GM19238 (cell line): Measurements from ENCODE around the gene TMEM150B.
"Not testable (repeated sequence)": the region's sequence is repeated elsewhere in the genome, so short reads cannot be mapped to it uniquely, and the experiment has no call there.

ENCODE experiments used
- DNase-seq: peaks from one replicate; pipeline ENCODE4 v3.0.0; 2011; ENCODE audit warnings: low spot score; ENCODE audit not compliant: insufficient read length

The TMEM150B gene

DNA sequence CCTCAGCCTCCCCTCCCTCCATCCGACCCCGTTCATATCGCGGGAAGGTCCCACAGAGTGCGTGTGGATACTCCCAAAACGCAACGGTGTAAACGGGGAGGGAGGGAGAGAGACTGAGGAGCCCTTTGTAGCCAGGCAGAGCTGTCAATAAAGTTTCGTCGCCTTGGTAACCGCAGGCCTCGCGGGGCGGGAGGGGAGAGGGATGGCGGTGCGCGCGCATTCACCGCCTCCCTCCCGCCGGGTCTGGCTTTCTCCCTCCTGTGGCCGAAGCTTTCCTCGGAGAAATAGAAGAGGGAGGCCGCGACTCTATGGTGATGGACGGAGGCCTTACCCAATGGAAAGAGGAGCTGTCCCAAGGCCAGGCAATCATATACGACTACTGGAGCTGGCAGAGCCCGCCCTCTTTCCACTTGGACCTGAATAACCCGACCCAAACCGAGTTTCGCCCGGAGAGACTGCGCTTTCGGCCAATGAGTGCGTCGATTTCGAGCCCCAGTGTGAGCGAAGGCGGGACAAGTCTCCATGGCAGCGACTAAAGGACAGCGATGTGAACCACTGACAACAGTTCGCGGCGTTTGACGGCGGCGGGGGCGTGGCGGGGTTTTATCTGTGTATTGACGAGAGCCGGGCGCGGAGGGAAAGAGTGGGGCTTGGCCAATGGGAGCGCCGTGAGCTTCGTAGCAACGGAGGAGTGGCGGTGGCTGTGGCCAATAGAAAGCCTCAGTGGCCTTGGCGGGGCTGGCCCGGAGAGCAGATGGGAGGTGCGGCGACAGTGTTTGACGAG lies 14.2 kb upstream of the TMEM150B start, which contains the start of gene KMT5C:
KMT5C (plus strand) TSS at position 772 of the 784 bp plus-strand sequence. CDS start 2,061 bp downstream, outside the sequence.
- DNase-seq = peak; percentile 99

DNA sequence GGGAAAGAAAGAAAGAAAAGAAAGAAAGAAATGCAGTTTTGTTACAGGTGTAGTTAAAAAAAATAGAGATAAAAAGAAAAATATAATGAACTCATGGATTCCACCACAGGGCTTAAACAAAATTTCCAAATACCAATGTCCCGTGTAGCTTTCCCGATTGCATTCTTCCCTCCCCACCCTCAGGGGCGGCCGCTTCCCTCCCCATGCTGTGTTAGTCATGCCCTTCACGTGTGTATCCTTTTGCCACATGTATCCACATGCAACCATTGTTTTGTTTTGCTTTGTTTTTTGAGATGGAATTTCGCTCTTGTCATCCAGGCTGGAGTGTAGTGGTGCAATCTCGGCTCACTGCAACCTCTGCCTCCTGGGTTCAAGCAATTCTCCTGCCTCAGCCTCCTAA lies 11.0 kb upstream of the TMEM150B start:
- no peak for DNase-seq

DNA sequence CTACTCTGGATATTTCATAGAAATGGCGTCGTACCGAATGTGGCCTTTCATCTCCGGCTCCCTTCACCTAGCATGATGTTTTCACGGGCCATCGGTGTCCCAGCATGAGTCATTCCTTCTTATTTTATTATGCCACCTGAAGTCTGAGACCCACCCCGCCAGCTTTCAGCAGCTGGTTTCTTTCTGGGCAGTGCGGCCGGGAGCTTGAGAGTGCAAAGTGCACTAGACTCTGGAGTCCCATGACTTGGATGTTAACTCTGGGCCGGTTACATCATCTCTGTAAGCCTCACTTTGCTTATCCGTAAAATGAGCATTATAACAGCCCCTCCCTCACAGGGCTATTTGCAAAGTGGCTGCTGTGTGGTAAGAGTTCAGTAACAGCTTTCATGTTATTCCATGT lies 8.7 kb upstream of the TMEM150B start:
- DNase-seq = no peak

DNA sequence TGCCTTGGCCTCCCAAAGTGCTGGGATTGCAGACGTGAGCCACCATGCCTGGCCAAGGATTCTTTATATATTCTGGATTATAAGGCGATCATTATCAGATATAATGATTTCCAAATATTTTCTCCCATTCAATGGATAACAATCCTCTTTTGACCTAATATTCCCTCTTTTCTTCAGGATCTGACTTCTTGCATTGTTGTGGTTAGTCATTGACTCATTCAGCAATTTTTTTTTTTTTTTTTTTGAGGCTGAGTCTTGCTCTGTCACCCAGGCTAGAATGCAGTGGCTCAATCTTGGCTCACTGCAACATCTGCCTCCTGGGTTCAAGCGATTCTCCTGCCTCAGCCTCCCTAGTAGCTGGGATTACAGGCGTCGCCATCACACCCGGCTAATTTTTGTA lies 4.7 kb upstream of the TMEM150B start:
- DNase-seq = not testable (repeated sequence)

DNA sequence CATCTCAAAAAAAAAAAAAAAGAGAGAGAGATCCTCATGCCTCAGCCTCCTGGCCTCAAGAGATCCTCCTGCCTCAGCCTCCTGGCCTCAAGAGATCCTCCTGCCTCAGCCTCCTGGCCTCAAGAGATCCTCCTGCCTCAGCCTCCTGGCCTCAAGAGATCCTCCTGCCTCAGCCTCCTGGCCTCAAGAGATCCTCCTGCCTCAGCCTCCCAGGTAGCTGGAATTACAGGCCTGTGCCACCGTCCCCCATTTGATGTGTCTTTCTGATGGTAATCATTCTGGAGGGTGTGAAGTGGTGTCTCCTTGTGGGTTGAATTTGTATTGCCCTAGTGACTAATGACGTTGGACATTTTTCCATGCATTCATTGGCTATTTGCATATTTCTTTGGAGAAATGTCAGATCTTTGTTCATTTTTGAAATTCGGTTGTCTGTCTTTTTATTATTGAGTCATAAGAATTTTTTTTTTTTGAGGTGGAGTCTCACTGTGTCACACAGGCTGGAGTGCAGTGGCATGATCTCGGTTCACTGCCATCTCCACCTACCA lies 3.7 kb upstream of the TMEM150B start:
- DNase-seq = not testable (repeated sequence)

DNA sequence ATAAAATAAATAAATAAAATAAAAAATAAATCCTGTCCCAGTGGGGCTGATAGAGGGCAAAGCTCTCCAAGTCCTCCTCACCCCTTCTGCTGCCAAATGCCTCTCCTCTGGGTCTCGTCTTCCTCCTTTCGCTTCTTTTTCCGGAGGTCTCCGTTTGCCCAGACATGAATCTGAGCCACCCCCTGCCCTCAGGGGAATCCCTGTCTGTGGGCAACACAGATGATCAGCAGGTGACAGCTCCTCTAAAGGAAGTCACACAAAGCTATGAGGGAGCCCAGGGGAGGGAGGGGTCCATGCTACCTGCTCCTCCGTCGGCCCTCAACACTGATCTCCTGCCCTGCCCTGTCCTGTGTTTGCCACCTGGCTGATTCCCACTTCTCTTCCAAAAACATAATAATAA lies 479 bp downstream of the TMEM150B start:
- no peak for DNase-seq

DNA sequence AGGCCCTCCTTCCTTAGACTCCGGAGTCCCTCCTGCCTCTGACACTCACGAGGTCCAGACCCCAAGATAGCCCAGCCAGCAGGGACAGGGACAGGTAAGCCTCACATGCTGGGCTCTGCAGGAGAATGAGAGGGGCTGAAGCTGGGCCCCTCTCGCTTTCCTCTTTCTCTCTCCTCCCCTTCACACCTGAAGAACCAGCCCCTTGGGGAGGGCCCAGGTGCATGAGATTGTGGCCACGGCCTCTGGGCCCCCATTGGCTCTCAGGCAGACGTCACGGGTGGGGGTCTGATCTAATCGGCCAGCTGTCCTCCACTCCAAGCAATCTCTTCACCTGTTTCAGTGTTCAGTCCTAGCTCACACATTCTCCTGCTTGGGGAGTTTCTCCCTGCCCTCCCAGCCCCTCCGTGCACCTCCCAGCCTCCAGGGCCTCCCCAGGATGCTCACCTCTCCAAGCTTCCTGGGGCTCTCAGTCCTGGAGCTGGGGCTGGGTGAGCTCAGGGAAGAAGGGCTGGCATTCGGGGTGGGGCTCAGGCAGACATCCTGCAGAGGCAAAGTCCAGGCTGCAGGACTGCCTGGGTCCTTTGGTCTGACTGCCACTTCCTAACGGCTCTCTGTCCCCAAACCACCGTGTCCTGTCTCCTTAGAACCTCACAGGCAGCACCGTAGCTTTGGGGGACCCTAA lies 2.8 kb downstream of the TMEM150B start:
- DNase-seq = no peak

DNA sequence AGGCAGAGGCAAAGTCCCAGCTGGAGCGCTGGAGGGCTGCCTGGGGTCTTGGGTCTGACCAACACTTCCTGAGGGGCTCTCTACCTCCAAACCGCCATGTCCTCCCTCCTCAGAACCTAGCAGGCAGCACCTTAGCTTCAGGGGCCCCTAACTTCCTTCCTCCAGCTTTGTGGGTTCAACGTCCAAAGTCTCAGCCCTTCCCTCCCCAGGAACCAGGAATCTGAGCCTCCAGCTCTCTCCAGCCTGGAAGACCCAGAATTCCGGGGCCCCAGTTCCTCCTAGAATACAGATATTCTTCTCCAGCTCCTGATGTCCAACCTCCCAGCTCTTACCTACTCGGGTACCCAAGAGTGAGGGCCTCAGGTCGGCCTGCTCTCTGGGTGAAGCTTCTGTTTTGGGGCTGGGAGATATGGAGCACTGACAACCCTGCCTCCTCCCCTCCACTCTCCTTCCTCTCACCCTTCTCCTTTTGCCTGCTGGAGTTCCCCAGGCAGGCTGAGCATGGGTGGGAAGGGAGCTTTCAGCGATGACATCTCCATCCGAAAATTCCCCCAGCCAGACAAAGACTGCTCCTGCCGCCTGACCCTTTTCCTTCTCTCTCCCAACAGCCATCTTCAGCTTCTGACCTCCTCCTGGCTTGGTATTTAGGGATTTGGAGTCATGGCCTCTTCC lies 3.5 kb downstream of the TMEM150B start:
- DNase-seq = no peak

DNA sequence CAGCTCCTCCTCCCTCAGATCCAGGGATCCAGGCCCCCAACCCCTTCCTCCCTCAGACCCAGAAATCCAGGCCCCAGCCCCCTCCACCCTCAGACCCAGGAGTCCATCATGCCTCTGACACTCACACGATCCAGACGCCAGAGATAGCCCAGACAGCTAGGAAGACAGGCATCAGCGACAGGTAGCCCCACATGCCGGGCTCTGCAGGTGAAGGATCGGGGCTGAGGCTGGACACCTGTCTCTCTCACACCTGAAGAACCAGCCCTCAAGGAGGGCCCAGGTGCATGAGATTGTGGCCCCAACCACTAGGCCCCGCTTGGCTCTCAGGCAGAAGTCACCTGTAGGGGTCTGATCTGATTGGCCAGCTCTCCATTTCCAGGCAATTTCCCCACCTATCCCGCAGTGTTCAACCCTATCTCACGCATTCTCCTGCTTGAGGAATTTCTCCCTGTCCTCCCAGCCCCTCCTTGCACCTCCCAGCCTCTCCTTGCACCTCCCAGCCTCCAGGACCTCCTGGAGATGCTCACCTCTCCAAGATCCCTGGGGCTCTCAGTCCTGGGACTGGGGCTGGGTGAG lies 4.2 kb downstream of the TMEM150B start:
- DNase-seq = no peak

DNA sequence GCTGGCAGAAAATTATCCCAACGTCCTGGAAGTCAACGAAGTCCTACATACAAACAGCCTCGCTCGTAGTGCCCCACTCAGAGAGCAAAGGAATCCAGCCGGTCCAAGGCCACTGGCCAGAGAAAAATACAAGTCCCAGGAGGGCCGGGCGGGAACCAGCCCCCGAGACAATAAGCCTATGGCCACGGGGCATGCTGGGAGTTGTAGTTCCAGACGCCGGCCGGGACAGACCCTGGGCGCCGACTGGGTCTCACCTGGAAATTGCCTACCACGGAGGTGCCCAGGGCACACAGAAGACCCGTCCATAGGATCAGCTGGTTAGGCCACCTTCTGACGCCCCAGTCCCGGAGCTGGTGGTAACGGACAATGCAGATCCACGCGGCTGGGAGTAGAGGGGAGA lies 5.4 kb downstream of the TMEM150B start:
- DNase-seq = peak; percentile 37

DNA sequence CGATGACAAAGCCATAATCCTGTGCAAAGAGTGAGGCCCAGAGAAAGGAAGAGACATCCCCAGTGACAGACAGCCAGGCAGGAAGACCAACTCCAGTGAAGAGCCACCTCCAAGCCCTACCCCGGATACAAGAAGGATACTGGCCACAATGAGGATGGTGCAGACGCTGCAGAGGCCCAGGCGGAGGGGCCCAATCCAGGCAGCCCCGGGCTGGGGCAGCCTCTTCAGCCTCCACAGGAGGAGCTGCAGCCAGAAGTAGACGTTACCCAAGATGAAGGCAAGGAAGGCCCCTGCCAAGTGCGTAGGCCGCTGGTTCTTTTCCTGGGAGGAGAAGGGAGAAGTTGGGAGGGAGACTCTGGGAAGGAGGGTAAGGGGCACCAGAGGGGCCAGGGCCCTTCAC lies 8.5 kb downstream of the TMEM150B start:
- no peak for DNase-seq

DNA sequence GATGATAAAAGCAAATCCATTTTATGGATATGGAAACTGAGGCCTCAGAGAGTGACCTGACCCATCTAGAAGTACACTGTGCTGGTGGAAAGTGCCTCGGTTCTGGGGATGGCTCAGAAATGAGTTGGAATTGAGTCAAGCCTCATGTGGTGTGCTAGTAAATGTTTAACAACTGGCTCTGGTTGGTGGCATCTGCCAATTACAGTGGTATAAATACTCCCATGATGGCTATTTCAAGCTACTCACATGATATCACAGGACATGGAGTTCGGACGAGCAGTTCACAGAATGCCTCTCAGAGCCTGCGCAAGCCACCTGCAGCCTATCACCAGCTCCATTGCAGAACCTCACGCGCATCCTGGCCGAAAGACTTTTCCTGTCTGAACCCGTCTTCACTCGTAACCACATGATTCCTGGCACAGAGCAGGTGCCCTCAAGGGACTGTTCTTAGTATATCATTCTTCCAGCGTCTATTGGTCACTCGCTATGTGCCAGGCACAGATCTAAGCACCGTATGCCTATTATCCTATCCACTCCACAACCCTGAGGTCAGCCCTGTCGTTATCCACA lies 9.1 kb downstream of the TMEM150B start:
- no peak for DNase-seq

DNA sequence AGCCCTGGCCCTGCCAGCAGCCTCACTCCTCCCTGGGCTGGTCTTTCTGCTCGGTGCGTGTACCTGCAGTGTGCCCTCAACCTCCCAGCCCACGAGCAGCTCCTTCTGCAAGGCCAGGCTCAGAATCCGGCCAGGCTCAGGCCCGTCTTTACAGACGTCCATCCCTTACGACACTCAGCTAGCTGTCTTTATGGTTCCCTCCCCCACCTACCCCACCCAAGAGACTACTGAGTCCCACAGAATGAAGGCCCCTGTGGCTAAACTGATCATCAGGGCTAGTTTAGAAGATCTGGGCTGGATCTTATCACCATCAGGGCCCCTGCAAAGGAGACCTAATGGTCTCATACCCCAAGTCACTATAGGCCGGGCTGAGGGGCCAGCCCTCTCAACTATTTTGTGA lies 10.7 kb downstream of the TMEM150B start:
- DNase-seq = no peak

DNA sequence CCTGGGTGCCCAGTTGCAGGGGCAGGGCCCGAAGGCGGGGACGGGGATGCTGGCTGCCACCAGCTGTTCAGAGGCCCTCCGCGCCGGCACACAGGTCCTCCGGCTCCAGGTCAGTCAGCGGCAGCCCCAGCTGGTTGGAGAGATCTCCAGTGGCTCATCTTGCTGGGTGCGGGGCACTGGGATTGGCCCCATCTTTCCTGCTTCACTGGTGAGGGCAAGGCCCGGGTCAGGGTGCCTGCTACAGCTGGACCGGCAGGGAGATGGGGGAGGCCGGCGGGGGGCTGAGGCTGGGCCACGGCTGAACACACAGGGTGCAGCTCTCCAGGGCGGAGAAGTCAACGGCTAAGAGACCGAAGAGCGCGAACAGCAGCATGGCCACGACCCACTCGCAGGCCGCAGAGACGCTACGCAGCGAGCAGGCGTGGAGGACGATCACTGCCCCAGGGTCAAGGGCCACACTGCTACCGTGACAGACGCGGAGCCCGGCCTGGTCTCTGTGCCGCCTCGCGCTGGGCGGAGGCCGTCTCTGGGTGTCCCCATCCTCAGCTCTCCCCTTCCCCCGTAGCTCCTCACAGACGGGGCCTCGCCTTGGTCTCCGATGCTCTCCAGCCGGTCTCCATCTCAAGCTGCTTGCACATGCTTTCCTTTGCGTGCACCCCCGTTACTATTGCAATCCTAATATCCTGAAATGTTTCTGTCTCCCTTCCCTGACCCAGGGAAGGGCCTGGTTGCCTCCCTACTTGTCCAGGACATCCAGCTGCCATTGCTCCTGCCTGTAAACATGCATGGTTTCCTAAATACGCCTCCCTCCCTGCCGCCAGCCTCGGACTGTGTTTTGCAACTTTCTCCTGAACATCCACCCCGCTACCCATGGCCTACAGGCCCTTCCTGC lies 12.3 kb downstream of the TMEM150B start:
- no peak for DNase-seq

DNA sequence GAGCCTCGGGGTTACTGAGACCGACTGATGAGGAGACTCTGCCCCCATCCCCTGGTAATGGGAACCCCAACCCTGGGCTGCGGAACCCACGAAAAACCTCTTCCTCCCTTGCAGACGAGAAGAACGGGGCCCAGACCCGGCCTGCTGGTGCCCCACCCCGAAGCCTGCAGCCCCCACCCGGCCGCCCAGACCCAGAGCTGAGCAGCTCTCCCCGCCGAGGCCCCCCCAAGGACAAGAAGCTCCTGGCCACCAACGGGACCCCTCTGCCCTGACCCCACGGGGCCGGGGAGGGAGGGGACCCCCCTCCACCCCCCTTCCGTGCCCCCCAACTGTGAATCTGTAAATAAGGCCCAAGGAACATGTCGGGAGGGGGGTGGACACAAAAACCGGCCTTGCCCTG lies 13.3 kb downstream of the TMEM150B start:
- no peak for DNase-seq

DNA sequence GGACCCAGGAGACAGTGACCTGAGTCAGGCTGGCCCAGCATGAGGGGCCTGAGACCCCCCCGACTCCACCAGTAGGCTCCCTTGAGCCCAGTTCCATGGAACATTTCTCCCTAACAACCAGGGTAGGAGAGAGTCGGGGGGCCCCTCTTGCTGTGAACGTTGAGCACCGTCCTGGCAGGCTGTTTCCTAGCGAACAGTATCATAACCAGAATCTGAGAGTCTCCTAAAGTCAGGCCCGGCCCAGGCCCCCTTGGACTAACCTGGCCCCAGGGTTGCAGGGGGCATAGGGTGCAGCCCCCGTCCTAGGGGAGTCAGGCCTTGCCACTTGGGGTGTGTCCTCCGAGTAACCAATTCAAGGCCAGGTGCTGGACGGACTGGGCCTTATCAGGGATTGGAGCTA lies 13.7 kb downstream of the TMEM150B start:
- no peak for DNase-seq

DNA sequence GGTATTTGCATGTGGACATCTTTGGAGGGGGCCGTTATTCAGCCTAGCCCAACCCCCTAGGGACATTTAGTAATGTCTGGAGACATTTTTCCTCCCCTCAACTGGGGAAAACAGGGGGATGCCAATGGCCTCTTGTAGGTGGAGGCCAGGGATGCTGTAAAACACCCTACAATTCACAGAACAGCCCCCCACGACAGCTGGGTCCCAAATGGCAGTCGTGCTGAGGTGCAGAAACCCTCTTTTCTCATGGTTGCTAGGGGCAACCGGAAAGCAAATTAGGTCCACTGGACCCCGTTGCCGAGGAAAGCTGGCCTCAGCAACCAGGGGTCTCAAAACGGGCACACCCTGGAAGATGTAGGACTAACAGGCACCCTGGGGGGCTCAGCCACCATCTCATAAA lies 14.6 kb downstream of the TMEM150B start:
- DNase-seq = no peak

DNA sequence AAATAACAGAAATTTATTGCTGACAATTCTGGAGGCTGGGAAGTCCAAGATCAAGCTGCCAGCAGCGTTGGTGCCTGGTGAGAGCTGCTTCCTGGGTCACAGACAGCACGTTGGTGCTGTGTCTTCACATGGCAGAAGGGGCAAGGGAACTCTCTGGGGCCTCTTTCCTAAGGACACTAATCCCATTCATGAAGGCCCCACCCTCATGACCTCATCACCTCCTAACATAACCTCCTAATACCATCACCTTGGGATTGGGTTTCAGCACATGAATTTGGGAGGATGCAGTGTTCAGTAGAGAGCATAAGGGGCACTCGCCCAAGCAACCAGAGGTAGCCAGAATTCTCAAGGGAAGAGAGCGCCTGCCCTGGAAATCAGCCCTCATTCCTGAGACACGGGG lies 15.7 kb downstream of the TMEM150B start:
- DNase-seq = no peak

DNA sequence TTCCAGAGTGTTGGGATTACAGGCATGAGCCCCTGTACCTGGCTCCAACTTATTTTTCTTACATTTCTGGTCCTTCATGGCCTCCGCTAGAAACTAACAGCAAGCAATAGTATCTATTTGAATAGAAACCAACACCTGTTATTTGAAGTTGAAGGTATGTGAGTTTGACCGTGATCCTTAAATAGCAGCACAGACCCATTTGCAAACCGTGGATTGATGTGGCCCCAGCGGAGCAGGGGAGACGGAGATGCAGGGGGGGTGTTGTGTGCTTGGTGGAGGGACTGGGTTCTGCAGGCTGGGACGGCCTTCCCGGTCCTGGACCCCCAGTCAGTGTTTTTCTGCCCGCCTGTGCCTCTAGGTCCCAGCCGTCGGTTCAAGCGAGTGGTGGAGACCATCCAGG lies 16.9 kb downstream of the TMEM150B start:
- no peak for DNase-seq

DNA sequence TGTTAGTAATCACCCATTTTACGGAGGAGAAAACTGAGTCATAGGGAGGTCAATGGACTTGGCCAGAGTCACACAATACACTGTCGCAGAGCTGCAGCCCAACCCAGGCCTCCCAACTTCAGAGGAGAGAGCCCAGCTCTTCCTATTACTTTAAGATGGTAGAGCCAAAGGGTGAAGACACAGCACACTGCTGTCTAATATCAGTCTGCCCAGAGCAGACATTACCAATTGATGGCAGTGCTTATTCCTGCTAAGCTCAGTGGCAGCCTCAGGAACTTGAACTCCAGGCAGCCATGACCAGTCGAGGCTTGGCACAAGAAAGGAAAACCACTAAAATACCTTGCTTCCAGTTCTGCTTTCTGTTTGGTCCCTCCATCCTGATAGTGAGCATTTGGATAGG lies 18.4 kb downstream of the TMEM150B start:
- no peak for DNase-seq
